ENCODE results near the gene TMEM41B. TPM values are rescaled to one million over a fixed set of nuclear protein-coding genes. Genes with fewer than 3 reads are reported as not detected.
"Not testable (repeated sequence)": the region's sequence is repeated elsewhere in the genome, so short reads cannot be mapped to it uniquely, and the experiment has no call there.

TMEM41B gene
- 10 to 100 TPM; 33.2 to 38.5 (median 37.9) TPM for polyA plus RNA-seq (ENCODE audit: insufficient read length in 3 of 3)

DNA sequence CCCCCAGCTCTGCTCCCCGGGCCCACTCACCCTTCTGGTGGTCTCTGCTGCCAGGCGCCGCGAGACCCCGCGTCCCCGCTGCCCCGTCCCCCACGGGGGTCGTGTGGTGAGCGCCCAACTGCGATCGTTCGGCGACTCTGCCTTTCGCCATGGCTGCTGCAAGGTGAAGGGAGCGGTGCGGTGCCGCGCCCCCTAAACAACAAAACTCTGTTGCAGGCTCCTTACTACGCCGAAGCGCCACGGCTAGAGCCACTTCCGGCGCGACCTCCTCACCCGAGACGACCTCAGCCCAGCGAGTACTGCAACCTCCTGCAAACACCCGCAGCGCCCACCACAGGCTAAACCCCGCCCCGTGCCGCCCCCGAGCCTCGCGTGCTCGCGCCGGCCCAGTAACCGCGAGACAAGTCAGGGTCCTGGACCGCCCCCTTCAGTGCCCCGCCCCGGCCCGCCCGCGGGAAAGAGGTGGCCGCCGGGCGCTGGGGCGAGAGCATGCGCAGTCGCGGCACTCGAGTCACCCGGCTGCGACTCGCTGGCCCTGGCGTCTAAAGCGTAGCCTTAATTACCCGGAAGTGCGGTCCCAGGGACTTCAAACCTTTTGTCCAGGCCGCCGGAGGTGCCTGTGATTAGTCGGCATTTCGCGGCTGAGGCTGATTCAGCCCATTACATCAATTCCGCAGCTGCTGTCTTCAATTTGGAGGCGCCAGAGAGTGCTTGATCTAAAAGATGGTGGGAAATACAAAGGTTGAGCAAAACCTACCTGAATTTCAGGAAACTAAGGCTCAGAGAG lies at the start of gene TMEM41B:
Gene TMEM41B, minus strand, starts transcription at position 303 of the 787 bp plus-strand sequence. Its CDS starts 152 bp downstream, at position 151.
- DNase-seq (ENCODE audit: low read depth in 3 of 3, low spot score in 2 of 3): peak; percentile 90 to 94 (median 93)

DNA sequence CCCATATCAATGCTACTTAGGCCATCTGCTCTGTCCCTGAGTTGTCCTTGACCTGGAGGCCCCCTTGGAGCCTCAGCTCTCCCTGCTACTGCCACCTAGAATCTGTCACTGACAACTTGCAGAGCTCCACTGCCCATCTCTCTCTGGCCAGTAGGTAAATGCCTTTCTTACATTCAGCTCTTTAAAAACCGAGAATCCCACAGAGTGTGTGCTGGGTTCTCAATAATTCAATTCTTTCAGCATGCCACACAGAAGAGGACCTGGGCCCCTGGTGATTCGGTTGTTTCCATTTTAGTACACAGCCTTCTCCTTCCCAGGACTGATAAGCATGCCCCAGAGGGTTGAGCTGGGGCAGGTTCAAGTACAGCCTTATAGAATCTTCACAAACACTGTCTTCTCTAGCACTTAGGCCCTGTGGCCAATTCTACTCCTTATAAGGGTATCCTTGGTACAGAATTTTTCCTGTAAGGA lies 48.0 kb upstream of the TMEM41B start:
- no peak for DNase-seq (ENCODE audit: low read depth in 3 of 3, low spot score in 2 of 3)

DNA sequence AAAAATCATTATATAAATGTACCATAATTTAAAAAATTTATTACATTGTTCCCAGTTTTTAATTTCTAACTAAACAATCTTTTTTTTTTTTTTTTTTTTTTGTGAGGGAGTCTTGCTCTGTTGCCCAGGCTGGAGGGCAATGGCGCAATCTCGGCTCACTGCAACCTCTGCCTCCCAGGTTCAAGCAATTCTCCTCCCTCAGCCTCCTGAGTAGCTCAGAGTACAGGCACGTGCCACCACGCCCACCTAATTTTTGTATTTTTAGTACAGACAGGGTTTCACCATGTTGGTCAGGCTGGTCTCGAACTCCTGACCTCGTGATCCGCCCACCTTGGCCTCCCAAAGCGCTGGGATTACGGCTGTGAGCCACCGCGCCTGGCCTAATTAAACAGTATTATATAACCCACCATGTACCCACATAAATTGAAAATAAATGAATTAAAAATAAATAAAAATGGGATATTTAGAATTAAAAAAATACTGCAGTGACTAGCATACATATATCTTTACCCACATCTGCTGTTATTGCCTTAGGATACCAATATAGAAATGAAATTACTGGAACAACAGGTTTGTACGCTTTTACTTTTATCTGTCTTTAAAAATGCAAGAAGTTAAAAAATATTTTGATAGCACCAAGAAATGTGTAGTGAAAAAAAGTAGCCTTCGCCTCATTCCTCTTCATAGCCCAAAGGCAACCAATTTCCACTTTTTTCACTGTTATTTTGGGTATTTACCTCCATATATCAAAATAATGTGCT lies 46.6 kb upstream of the TMEM41B start:
- DNase-seq (ENCODE audit: low read depth in 3 of 3, low spot score in 2 of 3): not testable (repeated sequence)

- DNase-seq (ENCODE audit: low read depth in 3 of 3, low spot score in 2 of 3): no peak
These were observed 42.6 kb upstream of the TMEM41B start for GRCh38 chr11:9357041-9357440.

DNA sequence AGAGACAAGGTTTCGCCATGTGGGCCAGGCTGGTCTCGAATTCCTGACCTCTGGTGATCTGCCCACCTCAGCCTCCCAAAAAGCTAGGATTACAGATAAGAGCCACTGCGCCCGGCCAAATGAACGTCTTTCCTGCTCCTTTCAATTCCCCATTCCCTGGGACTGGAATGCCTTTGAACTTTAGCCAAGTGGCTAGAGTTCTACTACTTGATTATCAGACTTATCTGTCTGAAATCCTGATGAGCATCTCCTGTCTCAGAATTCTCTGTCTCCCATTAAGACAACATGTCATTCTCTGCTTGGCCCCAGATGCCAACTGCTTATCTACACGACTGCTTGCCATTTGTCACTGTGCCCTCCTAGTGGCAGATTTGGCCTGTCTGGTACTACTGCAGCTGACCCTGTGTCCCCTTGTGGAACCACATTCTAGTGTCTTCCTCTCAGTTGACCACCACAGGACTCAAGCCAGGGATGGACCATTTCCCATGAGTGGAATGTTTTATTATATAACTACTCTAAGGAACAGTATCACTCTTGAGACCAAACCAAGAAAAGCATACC lies 37.0 kb upstream of the TMEM41B start:
- DNase-seq (ENCODE audit: low read depth in 3 of 3, low spot score in 2 of 3): no peak

GRCh38 chr11:9347779-9348178 lies 33.4 kb upstream of the TMEM41B start:
- not testable (repeated sequence) for DNase-seq (ENCODE audit: low read depth in 3 of 3, low spot score in 2 of 3)

- DNase-seq (ENCODE audit: low read depth in 3 of 3, low spot score in 2 of 3): no peak
These were observed 32.7 kb upstream of the TMEM41B start for GRCh38 chr11:9347100-9347499.

DNA sequence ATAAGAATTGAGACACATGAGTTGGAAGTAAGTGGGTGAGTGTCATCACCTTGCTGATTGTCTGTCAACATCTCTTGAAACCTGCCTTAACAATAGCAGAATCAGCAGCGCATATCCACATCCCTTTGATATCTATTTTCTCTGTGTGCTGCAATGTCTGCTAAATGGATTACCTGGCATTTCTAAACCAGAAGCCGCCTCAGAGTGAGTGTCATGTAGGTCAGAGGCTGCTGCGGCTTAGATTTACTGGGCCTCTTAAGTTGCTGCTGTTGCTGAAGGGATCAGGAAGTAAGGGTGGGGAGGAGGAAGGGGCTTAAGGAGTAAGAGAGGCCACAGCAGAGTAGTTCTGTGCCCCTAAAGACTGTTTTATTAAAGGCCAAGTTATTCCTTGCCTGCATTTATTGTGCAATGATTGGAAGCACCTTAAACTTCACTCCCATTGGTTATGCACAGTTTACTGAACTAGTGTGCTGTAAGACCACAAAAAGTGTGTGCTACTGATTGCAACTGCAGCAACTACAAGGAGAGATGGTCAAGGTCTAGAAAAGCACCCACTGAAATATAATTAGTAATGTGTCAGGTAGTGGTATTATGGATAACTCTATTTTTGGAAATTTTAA lies 29.8 kb upstream of the TMEM41B start:
- no peak for DNase-seq (ENCODE audit: low read depth in 3 of 3, low spot score in 2 of 3)

GRCh38 chr11:9341638-9342178 lies 27.3 kb upstream of the TMEM41B start:
- no peak for DNase-seq (ENCODE audit: low read depth in 3 of 3, low spot score in 2 of 3)

DNA sequence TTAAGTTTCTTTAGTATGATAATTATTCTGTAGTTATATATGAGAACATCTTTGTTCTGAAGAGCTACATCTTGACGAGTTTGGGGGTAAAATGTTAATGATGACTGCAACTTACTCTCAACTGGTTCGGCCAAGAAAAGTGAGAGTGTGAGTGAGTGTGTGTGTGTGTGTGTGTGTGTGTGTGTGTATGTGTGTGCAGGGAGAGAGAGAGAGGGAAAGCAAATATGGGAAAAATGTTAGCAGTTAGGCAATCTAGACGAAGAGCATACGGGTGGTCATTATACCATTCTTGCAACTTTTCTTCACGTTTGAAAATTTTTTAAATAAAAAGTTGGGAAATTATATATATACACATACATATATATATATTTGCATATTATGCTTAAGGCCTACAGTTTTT lies 18.3 kb upstream of the TMEM41B start:
- no peak for DNase-seq (ENCODE audit: low read depth in 3 of 3, low spot score in 2 of 3)

DNA sequence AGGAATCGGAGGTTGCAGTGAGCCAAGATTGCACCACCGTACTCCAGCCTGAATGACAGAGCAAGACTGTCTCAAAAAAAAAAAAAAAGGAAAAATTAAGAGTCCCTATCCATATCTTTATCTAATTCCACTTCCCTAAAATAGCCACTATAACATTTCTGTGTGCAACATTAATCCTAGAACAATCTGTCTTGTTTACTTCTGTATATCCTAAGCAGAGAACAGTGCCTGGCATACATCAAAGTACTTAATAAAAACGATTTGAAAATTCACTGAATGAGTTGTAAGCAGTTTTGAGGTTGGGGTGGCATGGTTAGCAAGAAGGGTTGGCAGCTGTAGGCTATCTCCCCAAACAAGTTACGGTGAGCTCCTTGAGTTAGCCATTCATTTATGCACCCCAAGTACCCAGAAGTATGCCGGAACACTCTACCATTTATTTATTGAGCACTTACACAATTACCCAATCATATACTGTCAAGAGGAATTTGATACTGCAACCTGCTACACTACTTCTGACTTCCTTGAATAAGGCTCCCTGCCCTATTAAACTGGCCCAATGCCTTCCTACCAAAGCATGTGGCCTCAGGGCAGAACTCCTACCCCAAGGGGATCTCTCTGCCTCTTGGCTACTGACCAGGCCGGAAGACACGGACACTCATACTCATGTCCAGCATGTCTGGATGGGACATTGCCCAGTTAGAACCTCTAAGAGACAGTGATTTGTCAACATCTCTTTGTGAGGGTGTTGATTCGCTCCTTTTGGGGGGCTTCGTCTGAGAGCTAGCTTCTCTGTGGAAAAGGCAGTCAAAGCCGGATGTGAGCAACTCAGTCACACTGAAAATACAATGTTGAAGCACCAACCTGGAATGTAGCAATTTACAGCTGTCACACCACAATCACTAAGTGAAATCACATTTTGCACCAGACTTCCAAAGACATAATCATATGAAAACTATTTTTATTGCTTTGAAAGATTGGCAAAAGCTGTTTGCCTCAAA lies 16.3 kb upstream of the TMEM41B start:
- no peak for DNase-seq (ENCODE audit: low read depth in 3 of 3, low spot score in 2 of 3)

DNA sequence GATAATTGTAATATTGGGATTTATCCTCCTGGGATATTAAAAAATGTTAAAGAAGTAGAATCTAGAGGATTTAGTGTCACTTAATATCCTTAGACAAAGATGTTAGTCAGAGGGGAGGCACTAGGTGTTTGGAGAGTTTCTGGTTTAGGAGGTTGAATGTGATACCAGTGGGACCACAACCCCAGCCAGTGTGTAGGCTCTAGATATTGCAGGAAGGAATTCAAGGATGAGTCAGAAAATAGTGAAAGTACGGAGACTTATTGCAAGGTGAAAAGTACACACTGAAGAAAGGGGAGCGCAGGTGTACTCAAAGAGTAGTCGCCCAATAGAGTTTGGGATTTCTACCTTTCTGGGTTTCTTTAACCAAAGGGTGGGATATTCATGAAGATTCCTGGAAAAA lies 5.7 kb upstream of the TMEM41B start:
- no peak for DNase-seq (ENCODE audit: low read depth in 3 of 3, low spot score in 2 of 3)

DNA sequence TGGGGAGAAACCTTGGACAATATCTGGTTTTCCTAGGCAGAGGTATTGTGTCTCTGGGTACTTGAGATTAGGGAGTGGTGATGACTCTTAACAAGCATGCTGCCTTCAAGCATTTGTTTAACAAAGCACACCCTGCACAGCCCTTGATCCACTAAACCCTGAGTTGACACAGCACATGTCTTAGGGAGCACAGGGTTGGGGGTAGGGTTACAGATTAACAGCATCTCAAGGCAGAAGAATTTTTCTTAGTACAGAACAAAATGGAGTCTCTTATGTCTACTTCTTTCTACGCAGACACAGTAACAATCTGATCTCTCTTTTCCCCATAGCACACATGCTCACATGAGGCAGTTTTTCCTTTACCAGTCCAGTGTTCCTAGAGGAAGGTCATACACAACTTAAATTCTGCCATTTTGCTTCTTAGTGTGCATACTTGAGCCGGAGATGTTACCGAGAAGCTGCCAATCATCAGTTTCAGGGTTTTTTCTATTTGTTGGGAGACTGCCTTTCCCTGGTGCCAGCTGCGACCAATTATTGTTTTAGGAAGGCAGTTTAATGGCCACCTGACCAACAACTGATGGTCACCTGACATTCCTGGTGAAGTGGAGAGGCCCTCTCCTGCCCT lies 5.1 kb upstream of the TMEM41B start:
- not testable (repeated sequence) for DNase-seq (ENCODE audit: low read depth in 3 of 3, low spot score in 2 of 3)

- DNase-seq (ENCODE audit: low read depth in 3 of 3, low spot score in 2 of 3): not testable (repeated sequence)
These were observed 4.3 kb upstream of the TMEM41B start for GRCh38 chr11:9318442-9319376.

DNA sequence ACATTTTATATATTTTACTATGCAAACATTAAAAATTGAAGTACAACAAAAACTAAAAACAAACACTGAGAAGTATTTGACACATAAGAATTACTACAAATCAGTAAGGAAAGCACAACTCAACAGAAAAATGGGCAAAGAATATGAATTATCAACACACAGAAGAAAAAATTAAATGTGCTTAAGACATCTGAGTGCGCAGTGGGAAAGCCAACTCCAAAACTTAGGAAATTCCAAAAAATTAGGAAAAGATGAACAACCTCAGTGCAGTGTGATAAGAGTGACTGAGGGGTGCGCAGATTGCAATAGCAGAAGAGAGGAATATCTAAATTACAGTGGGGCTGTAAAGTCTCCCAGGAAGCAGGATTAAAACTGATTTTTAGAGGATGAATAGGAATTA lies 1.9 kb upstream of the TMEM41B start:
- DNase-seq (ENCODE audit: low read depth in 3 of 3, low spot score in 2 of 3): no peak

GRCh38 chr11:9315078-9315688 lies 790 bp upstream of the TMEM41B start:
- DNase-seq (ENCODE audit: low read depth in 3 of 3, low spot score in 2 of 3): no peak

DNA sequence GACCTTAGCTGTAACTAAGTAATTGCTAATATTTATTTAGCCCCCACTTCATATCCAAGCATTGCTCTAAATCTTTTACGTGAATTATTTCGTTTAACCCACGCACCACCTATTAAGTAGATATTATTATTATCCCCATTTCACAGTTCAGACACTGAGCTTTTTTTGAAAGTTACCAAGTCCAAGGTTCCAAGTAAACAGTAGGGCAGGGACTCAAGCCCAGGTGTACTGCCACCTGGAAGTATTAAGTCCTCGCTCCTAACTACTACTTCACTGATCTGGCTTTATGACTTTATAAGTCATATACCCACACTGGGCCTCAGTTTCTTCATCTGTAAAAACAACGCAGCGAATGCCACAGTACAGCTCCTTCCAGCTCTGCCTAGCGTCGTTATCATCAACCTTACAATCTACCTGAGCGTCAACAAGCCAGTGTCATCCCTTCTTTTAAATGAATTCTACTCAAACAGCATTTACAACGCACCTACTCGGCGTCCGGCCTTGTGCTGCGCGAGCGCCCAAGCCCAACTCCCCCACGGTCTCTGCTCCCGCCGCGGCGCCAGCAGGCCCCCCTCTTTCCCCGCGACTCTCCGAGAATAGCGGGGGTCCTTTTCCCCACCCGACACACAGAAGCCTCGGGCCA lies 624 bp downstream of the TMEM41B start:
- DNase-seq (ENCODE audit: low read depth in 3 of 3, low spot score in 2 of 3): peak in 2 of 3 donors; percentile 29 to 31
